DMS 273 treated with DMSO at 0.1 percent for 48 hours (cell line): ENCODE data around the gene CISD2.
"Not testable (repeated sequence)": the region's sequence is repeated elsewhere in the genome, so short reads cannot be mapped to it uniquely, and the experiment has no call there.

Experiments used
- DNase-seq: peaks from one replicate; lab custom pipeline; 2025; lab: John Stamatoyannopoulos, UW

Gene CISD2

GRCh38 chr4:102850370-102850769 is 18.4 kb upstream of the CISD2 start:
- DNase-seq, result no peak

GRCh38 chr4:102858828-102859464 is 9.8 kb upstream of the CISD2 start:
- no peak for DNase-seq

GRCh38 chr4:102860611-102861324 is 8.0 kb upstream of the CISD2 start:
- DNase-seq, result no peak

GRCh38 chr4:102862016-102862415 is 6.8 kb upstream of the CISD2 start:
- DNase-seq, result no peak

GRCh38 chr4:102862747-102863146 is 6.0 kb upstream of the CISD2 start:
- no peak for DNase-seq

- DNase-seq, result not testable (repeated sequence)
These were observed 3.5 kb upstream of the CISD2 start for GRCh38 chr4:102865327-102865726.

- no peak for DNase-seq
These were observed 1.3 kb upstream of the CISD2 start for GRCh38 chr4:102867278-102868152.

GRCh38 chr4:102868153-102868780 is 525 bp upstream of the CISD2 start:
- DNase-seq, result no peak

GRCh38 chr4:102869569-102870197 is 891 bp downstream of the CISD2 start:
- no peak for DNase-seq

GRCh38 chr4:102871772-102872171 is 3.0 kb downstream of the CISD2 start:
- no peak for DNase-seq

- DNase-seq, result not testable (repeated sequence)
These were observed 8.8 kb downstream of the CISD2 start for GRCh38 chr4:102877477-102878106.

- DNase-seq, result not testable (repeated sequence)
These were observed 9.6 kb downstream of the CISD2 start for GRCh38 chr4:102878349-102878748.

- no peak for DNase-seq
These were observed 10.1 kb downstream of the CISD2 start for GRCh38 chr4:102878901-102879300.

GRCh38 chr4:102881343-102881742 is 12.6 kb downstream of the CISD2 start:
- no peak for DNase-seq

GRCh38 chr4:102883278-102883677 is 14.5 kb downstream of the CISD2 start:
- no peak for DNase-seq

GRCh38 chr4:102888570-102888969 is 19.8 kb downstream of the CISD2 start:
- DNase-seq, result not testable (repeated sequence)

- DNase-seq, result not testable (repeated sequence)
These were observed 21.1 kb downstream of the CISD2 start for GRCh38 chr4:102889866-102890265.

- not testable (repeated sequence) for DNase-seq
These were observed 27.8 kb downstream of the CISD2 start for GRCh38 chr4:102896547-102896946.

GRCh38 chr4:102897610-102898009 is 28.8 kb downstream of the CISD2 start:
- DNase-seq, result not testable (repeated sequence)

- DNase-seq, result no peak
These were observed 33.0 kb downstream of the CISD2 start for GRCh38 chr4:102901804-102902203.

- no peak for DNase-seq
These were observed 50.1 kb downstream of the CISD2 start for GRCh38 chr4:102918859-102919258.
